ENCODE data around the gene CCR6. TPM values are rescaled to one million over a fixed set of nuclear protein-coding genes. Genes with fewer than 3 reads are reported as not detected.

The CCR6 gene
- total RNA-seq, 4 donors from 2014 or later: not detected

GRCh38 chr6:167134448-167135328 is 11.8 kb downstream of the CCR6 start:
- no peak overlapping the region for H3K4me3 ChIP-seq
- no peak for DNase-seq (ENCODE audit: low spot score in 2 of 2)
- TF ChIP-seq EP300 (IDR thresholded peaks at IDR 0.05) (no peak), CTCF (IDR thresholded peaks at IDR 0.05) (no peak), POLR2A (IDR thresholded peaks at IDR 0.05) (no peak)
- H3K27me3 ChIP-seq: no peaks in the 10 kb centered on the region
- no peak overlapping the region for H3K27ac ChIP-seq
- H3K4me1 ChIP-seq: no peaks in the 10 kb centered on the region
- H3K36me3 ChIP-seq: no peaks in the 10 kb centered on the region
- WGBS, 2 donors: 85 to 88% methylated on average over 23 of the region's 23 CpGs
- H3K9me3 ChIP-seq: no peaks in the 10 kb centered on the region

- Histone ChIP-seq H3K36me3 (no peaks in the 10 kb centered on the region), H3K4me3 (no peak overlapping the region), H3K9me3 (no peaks in the 10 kb centered on the region), H3K27ac (no peak overlapping the region), H3K4me1 (no peaks in the 10 kb centered on the region), H3K27me3 (no peaks in the 10 kb centered on the region)
- WGBS, 2 donors: 88 to 92% methylated on average over 13 of the region's 13 CpGs
- TF ChIP-seq POLR2A (IDR thresholded peaks at IDR 0.05): no peak
- TF ChIP-seq EP300 (IDR thresholded peaks at IDR 0.05): no peak
- TF ChIP-seq CTCF (IDR thresholded peaks at IDR 0.05): no peak
- no peak for DNase-seq (ENCODE audit: low spot score in 2 of 2)
Measured at GRCh38 chr6:167136376-167136775, 13.5 kb downstream of the CCR6 start.

- WGBS, 2 donors: 85 to 86% methylated on average over 10 of the region's 10 CpGs
- TF ChIP-seq EP300 (IDR thresholded peaks at IDR 0.05): no peak
- no peak for TF ChIP-seq POLR2A (IDR thresholded peaks at IDR 0.05)
- TF ChIP-seq CTCF (IDR thresholded peaks at IDR 0.05): no peak
- DNase-seq (ENCODE audit: low spot score in 2 of 2): no peak
Measured at GRCh38 chr6:167137081-167137480, 14.2 kb downstream of the CCR6 start.

GRCh38 chr6:167137881-167138280 is 15.0 kb downstream of the CCR6 start:
- no peak overlapping the region for H3K27ac ChIP-seq
- H3K9me3 ChIP-seq: no peaks in the 10 kb centered on the region
- no peak for DNase-seq (ENCODE audit: low spot score in 2 of 2)
- peaks cover 0 to 7% (median 3%) of the 10 kb centered on the region in 4 donors for H3K4me1 ChIP-seq
- no peak overlapping the region for H3K4me3 ChIP-seq
- TF ChIP-seq POLR2A (IDR thresholded peaks at IDR 0.05): no peak
- no peak for TF ChIP-seq EP300 (IDR thresholded peaks at IDR 0.05)
- no peak for TF ChIP-seq CTCF (IDR thresholded peaks at IDR 0.05)
- no peaks in the 10 kb centered on the region for H3K27me3 ChIP-seq
- 63 to 65% methylated on average over 6 of the region's 6 CpGs for WGBS, 2 donors
- no peaks in the 10 kb centered on the region for H3K36me3 ChIP-seq

More at GRCh38 chr6:167137081-167137480, 14.2 kb downstream of the CCR6 start:
- Histone ChIP-seq H3K27ac (no peak overlapping the region), H3K36me3 (no peaks in the 10 kb centered on the region), H3K4me3 (no peak overlapping the region), H3K27me3 (no peaks in the 10 kb centered on the region), H3K9me3 (no peaks in the 10 kb centered on the region), H3K4me1 (peaks cover 0 to 4% (median 1%) of the 10 kb centered on the region in 4 donors)

- peaks cover 0 to 7% (median 3%) of the 10 kb centered on the region in 4 donors for H3K4me1 ChIP-seq
- no peak for DNase-seq (ENCODE audit: low spot score in 2 of 2)
- 87 to 89% methylated on average over 4 of the region's 4 CpGs for WGBS, 2 donors
- H3K27ac ChIP-seq: no peak overlapping the region
- no peaks in the 10 kb centered on the region for H3K27me3 ChIP-seq
- no peaks in the 10 kb centered on the region for H3K36me3 ChIP-seq
- TF ChIP-seq EP300 (IDR thresholded peaks at IDR 0.05) (no peak), POLR2A (IDR thresholded peaks at IDR 0.05) (no peak), CTCF (IDR thresholded peaks at IDR 0.05) (no peak)
- H3K4me3 ChIP-seq: no peak overlapping the region
- peaks cover 0 to 3% (median 0%) of the 10 kb centered on the region in 4 donors for H3K9me3 ChIP-seq
Measured at GRCh38 chr6:167139761-167140160, 16.9 kb downstream of the CCR6 start.

All from tibial nerve (tissue), 4 donors.